K562 (cell line): Measurements from ENCODE around the gene STK4. TPM values are rescaled to one million over a fixed set of nuclear protein-coding genes. Genes with fewer than 3 reads are reported as not detected.

Source experiments
- ATAC-seq: fragments of 200-7000 bp; cut with Tn5 transposase; 3 replicates; pipeline ENCODE4 v1.9.1; 2020; ENCODE audit warnings: moderate library complexity
- BruUV-seq: library from RNA; stranded (reverse); fragments of 400-500 nt; replicated peaks from 2 replicates; lab custom pipeline; 2021; lab: Mats Ljungman, UMichigan
- CTCF ChIA-PET: fragments of 300-600 bp; formaldehyde crosslinking; extraction: SDS; loops from one replicate; lab custom pipeline; 2021; ENCODE audit warnings: low intra/inter-chr PET ratio; lab: Yijun Ruan, JAX
- POLR2A ChIA-PET: fragments of 300-600, 350-650 bp; sonication (Branson Sonifier 250); formaldehyde crosslinking; extraction: SDS; loops from one replicate; lab custom pipeline; 2021; ENCODE audit warnings: antibody characterized with exemption, inconsistent platforms; lab: Yijun Ruan, JAX
- DNase-seq, 4 experiments: peaks; one replicate each; pipeline versions ENCODE4 v3.0.0 to v3.0.0-alpha.2; 2011 to 2018; ENCODE audit warnings: low spot score in 3 of 4, mixed read lengths in 3 of 4; ENCODE audit errors: extremely low read depth in 1 of 4
- FAIRE-seq: peaks from 2 replicates; lab custom pipeline; 2011; peaks lifted over from hg19 to GRCh38; lab: Jason Lieb, UNC
- H2AFZ ChIP-seq: 2 replicates; pipeline ENCODE4 v1.6.0; 2011; ENCODE audit warnings: low read depth, low read length, control low read depth, inconsistent platforms
- H3K27ac ChIP-seq: fragments of 200-600 bp; 3 replicates; pipeline ENCODE4 v1.8.0; 2011; ENCODE audit warnings: low read depth, mild to moderate bottlenecking, control low read depth, inconsistent platforms, low read length, moderate library complexity, mixed read lengths; ENCODE audit errors: extremely low read depth
- H3K27me3 ChIP-seq, 2 experiments: fragments of 300-600 bp in 1 of 2; 2 replicates in 1 of 2; 3 replicates in 1 of 2; pipeline versions ENCODE4 v1.6.0 to v1.8.0; 2011; ENCODE audit warnings: inconsistent platforms in 2 of 2, low read length in 2 of 2, mild to moderate bottlenecking in 1 of 2, mixed read lengths in 1 of 2, moderate library complexity in 1 of 2; ENCODE audit not compliant: control insufficient read depth in 2 of 2, insufficient read depth in 2 of 2
- H3K36me3 ChIP-seq: fragments of 300-600 bp; 3 replicates; pipeline ENCODE4 v1.8.0; 2011; ENCODE audit warnings: mild to moderate bottlenecking, low read length, inconsistent platforms; ENCODE audit not compliant: control insufficient read depth, insufficient read depth
- H3K4me1 ChIP-seq, 2 experiments: fragments of 200-600 bp in 1 of 2; replicated peaks in 1 of 2; 2 replicates in 1 of 2; 3 replicates in 1 of 2; pipeline versions ENCODE4 v1.5.1 to v1.8.0; 2011; ENCODE audit warnings: inconsistent platforms in 2 of 2, low read length in 2 of 2, mild to moderate bottlenecking in 1 of 2, mixed read lengths in 1 of 2, moderate library complexity in 1 of 2; ENCODE audit not compliant: control insufficient read depth in 2 of 2, insufficient read depth in 2 of 2
- H3K4me2 ChIP-seq: 2 replicates; pipeline ENCODE4 v1.6.1; 2011; ENCODE audit warnings: low read length, control low read depth, inconsistent platforms, mixed read lengths; ENCODE audit not compliant: insufficient read depth
- H3K4me3 ChIP-seq: fragments of 200-600 bp; sonication (generic), shearing (Covaris generic); 2 replicates; pipeline ENCODE4 v1.5.1; 2016; ENCODE audit warnings: control low read depth, inconsistent platforms
- H3K79me2 ChIP-seq: fragments of 200-600 bp; 3 replicates; pipeline ENCODE4 v1.8.0; 2011; ENCODE audit warnings: low read length, inconsistent platforms; ENCODE audit not compliant: control insufficient read depth, insufficient read depth
- H3K9ac ChIP-seq, 2 experiments: 2 replicates each; pipeline versions ENCODE4 v1.6.0 to v1.6.1; 2011; ENCODE audit warnings: low read depth in 2 of 2, low read length in 2 of 2, control low read depth in 1 of 2, inconsistent platforms in 1 of 2, mild to moderate bottlenecking in 1 of 2, mixed read lengths in 1 of 2; ENCODE audit not compliant: insufficient read depth in 1 of 2
- H3K9me1 ChIP-seq: one replicate; pipeline ENCODE4 v1.6.0; 2011; ENCODE audit warnings: inconsistent platforms, mild to moderate bottlenecking, low read length, moderate library complexity; ENCODE audit not compliant: control insufficient read depth, insufficient read depth
- H3K9me3 ChIP-seq: replicated peaks from 2 replicates; pipeline ENCODE4 v1.5.1; 2011; ENCODE audit warnings: low read depth, low read length, inconsistent platforms; ENCODE audit not compliant: control insufficient read depth, insufficient read depth
- H4K20me1 ChIP-seq: replicated peaks from 2 replicates; pipeline ENCODE4 v1.6.1; 2011; ENCODE audit warnings: low read length, inconsistent platforms, mixed read lengths; ENCODE audit not compliant: control insufficient read depth, insufficient read depth
- EZH2 ChIP-seq: IDR thresholded peaks from 2 replicates; pipeline ENCODE4 v1.6.1; 2012; ENCODE audit warnings: low read depth, mild to moderate bottlenecking, inconsistent platforms, low read length, borderline replicate concordance
- ILF3 ChIP-seq: fragments of 450-650 bp; IDR thresholded peaks from 2 replicates; pipeline ENCODE4 v1.6.1; 2018; ENCODE audit warnings: antibody characterized with exemption, mild to moderate bottlenecking, moderate library complexity, borderline replicate concordance
- SMC3 ChIP-seq: conservative IDR thresholded peaks from 2 replicates; pipeline ENCODE4 v1.6.1; 2011; ENCODE audit warnings: low read depth, low read length, improper control_type of control experiment; ENCODE audit not compliant: insufficient read depth
- XRCC4 ChIP-seq: IDR thresholded peaks from one replicate; pipeline ENCODE4 v1.6.1; 2011; ENCODE audit not compliant: insufficient read depth, insufficient read length; ENCODE audit errors: extremely low read depth
- ZNF143 ChIP-seq: sonication (generic); formaldehyde crosslinking; IDR thresholded peaks from 2 replicates; pipeline ENCODE4 v1.9.0; 2022; ENCODE audit warnings: mild to moderate bottlenecking, missing genetic modification reagents
- whole genome bisulfite sequencing: fragments of 100-300 bp; shearing (Covaris generic); methylation state at CpG from one replicate; pipeline ENCODE4 v1.1.6; 2016; ENCODE audit warnings: low coverage, mixed read lengths; ENCODE audit not compliant: insufficient coverage; ENCODE audit errors: missing lambda C conversion rate; 5-methylcytosine and 5-hydroxymethylcytosine counted together
- in situ Hi-C: fragments of 300-500 bp; cut with MboI; formaldehyde crosslinking; loops from 4 replicates; pipeline ENCODE4 v1.15.0; 2018; ENCODE audit warnings: inconsistent platforms, mixed read lengths
- intact Hi-C: fragments of 100-400 bp; cut with micrococcal nuclease; formaldehyde crosslinking; loops from 2 replicates; pipeline ENCODE4 v1.14.2; 2022
- polyA plus RNA-seq, 8 experiments: library from polyadenylated mRNA; depleted of rRNA in 4 of 8; stranded (reverse) in 5 of 8; unstranded in 3 of 8; fragments of >200 nt; fragmentation: Nextera tagmentation in 2 of 8; fragmentation: Illumina TruSeq in 1 of 8; extraction: Ambion mirVana in 2 of 8; extraction: Trizol in 1 of 8; gene quantifications; 2 replicates each; pipeline versions ENCODE4 v1.2.1 to v1.2.3, GENCODE V29; 2011 to 2014; ENCODE audit warnings: inconsistent platforms in 1 of 8, missing spikeins in 1 of 8
- total RNA-seq, 7 experiments: library from RNA; depleted of rRNA in 6 of 7; stranded (reverse); fragments of >200 nt in 6 of 7; fragmentation: Illumina TruSeq in 2 of 7; extraction: Trizol in 2 of 7; gene quantifications; 2 replicates each; pipeline versions ENCODE4 v1.2.1 to v1.2.3, GENCODE V29; 2011 to 2021; ENCODE audit warnings: low replicate concordance in 1 of 7
- TF ChIP-seq, protein P1 (sequence below), 2 experiments: fragments of 450-650 bp; formaldehyde crosslinking in 1 of 2; IDR thresholded peaks; 2 replicates each; pipeline versions ENCODE4 v1.4.0 to v1.6.1; 2014 to 2020; ENCODE audit warnings: mild to moderate bottlenecking in 2 of 2, borderline replicate concordance in 1 of 2, low read depth in 1 of 2

The STK4 gene
- total and polyA plus RNA-seq, 9 of the 15 experiments (the other 6 are each of a cell fraction or from before 2014, with no cell fraction given) = 11.9 to 30.6 (median 22.2) TPM

DNA sequence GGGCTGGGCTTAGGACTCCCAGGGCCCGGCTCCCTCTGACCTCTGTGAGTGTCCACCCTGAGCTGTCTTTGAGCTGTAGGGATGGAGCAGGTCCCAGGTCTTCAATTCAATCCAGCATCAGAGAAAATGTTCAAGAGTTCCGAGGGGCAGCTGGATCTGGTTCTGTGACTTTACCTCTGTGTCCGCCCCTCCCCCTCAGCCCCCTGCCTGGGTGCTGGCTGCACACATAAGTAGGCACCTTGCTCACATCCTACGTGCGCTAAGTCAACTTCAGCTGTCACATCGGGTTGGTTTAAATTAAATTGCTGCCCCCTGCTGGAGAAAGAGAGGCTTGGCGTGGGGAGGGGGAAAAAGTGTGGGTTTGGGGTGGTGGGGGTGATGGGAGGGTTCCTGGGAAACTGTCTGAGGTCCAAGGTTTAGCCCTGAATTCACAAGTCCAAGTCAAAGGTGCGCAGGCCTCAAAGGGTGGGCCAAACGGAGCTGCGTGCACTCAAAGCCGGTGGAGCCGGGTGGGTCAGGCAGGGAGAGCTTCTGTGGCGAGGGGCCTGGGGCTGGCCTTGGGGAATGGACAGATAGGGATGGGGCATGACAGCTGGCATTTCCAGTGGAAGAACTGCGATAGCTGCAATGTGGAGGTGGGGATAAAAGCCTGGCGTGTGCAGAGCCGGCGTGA, 145.6 kb downstream of the STK4 start:
- ChIA-PET CTCF (interaction anchor here (0.6 to 0.8 kb wide), 3 partner anchors 101 to 423 kb away, joined by 3 to 4 read pairs (median 3); no protein-coding TSS in a partner anchor), POLR2A (interaction anchor here (0.5 to 1.4 kb wide), 3 partner anchors 10 to 554 kb away, joined by 3 read pairs; no protein-coding TSS in a partner anchor)
- no peaks in the 10 kb centered on the region for H3K9me1 ChIP-seq
- H3K4me1 ChIP-seq = peaks cover 0 to 3% of the 10 kb centered on the region in 2 experiments; a peak in 1 of 5 replicates
- no peaks in the 10 kb centered on the region for H3K9me3 ChIP-seq
- H3K4me3 ChIP-seq = no peak overlapping the region
- H4K20me1 ChIP-seq = no peaks in the 10 kb centered on the region
- no TSS peak for BruUV-seq
- no peaks in the 10 kb centered on the region for H3K79me2 ChIP-seq
- H3K4me2 ChIP-seq = no peak overlapping the region
- H3K36me3 ChIP-seq = no peaks in the 10 kb centered on the region
- in situ Hi-C loops (no loop called here), intact Hi-C loops (loop anchor here (5.0 kb wide), 2 partner anchors 70 to 100 kb away; no protein-coding TSS in a partner anchor)
- H3K9ac ChIP-seq = no peak overlapping the region
- 9% methylated on average over 17 of the region's 17 CpGs for WGBS
- ATAC-seq = peak; percentile 72
- DNase-seq = peak; percentile 43 to 54 (median 46)
- peaks cover 14 to 51% of the 10 kb centered on the region in 2 experiments; a peak in 4 of 5 replicates for H3K27me3 ChIP-seq
- no peak overlapping the region for H2AFZ ChIP-seq
- no peak overlapping the region for H3K27ac ChIP-seq
- FAIRE-seq = peak; percentile 70
- TF ChIP-seq ILF3 (no peak), XRCC4 (no peak), EZH2 (no peak), SMC3 (peak; percentile 31; the same call in 1 of the 2 replicates), ZNF143 (CRISPR knock-in tag) (no peak)
- TF ChIP-seq, protein P1, sequence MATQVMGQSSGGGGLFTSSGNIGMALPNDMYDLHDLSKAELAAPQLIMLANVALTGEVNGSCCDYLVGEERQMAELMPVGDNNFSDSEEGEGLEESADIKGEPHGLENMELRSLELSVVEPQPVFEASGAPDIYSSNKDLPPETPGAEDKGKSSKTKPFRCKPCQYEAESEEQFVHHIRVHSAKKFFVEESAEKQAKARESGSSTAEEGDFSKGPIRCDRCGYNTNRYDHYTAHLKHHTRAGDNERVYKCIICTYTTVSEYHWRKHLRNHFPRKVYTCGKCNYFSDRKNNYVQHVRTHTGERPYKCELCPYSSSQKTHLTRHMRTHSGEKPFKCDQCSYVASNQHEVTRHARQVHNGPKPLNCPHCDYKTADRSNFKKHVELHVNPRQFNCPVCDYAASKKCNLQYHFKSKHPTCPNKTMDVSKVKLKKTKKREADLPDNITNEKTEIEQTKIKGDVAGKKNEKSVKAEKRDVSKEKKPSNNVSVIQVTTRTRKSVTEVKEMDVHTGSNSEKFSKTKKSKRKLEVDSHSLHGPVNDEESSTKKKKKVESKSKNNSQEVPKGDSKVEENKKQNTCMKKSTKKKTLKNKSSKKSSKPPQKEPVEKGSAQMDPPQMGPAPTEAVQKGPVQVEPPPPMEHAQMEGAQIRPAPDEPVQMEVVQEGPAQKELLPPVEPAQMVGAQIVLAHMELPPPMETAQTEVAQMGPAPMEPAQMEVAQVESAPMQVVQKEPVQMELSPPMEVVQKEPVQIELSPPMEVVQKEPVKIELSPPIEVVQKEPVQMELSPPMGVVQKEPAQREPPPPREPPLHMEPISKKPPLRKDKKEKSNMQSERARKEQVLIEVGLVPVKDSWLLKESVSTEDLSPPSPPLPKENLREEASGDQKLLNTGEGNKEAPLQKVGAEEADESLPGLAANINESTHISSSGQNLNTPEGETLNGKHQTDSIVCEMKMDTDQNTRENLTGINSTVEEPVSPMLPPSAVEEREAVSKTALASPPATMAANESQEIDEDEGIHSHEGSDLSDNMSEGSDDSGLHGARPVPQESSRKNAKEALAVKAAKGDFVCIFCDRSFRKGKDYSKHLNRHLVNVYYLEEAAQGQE (IDR thresholded peaks at IDR 0.05; ENCODE audit: borderline replicate concordance) = peak; percentile 5; the same call in 1 of the 2 replicates
- TF ChIP-seq, protein P1 (CRISPR knock-in tag; IDR thresholded peaks at IDR 0.05; ENCODE audit: low read depth) = no peak
